IMR-90 (cell line): ENCODE data around the gene CALHM1. TPM values are rescaled to one million over a fixed set of nuclear protein-coding genes. Genes with fewer than 3 reads are reported as not detected.

Source experiments
- ATAC-seq: fragments of 200-7000 bp; cut with Tn5 transposase; 2 replicates; pipeline ENCODE4 v1.9.1; 2020; ENCODE audit warnings: low read depth, mild to moderate bottlenecking, moderate library complexity
- BruUV-seq: library from RNA; stranded (reverse); fragments of 400-500 nt; replicated peaks from 2 replicates; lab custom pipeline; 2021; lab: Mats Ljungman, UMichigan
- CTCF ChIA-PET: fragments of 300-600 bp; formaldehyde crosslinking; extraction: SDS; loops from one replicate; lab custom pipeline; 2021; ENCODE audit warnings: antibody characterized with exemption; lab: Yijun Ruan, JAX
- POLR2A ChIA-PET: fragments of 300-600 bp; sonication (Branson Sonifier 250); formaldehyde crosslinking; loops from one replicate; lab custom pipeline; 2022; ENCODE audit warnings: antibody characterized with exemption; ENCODE audit not compliant: unreplicated experiment; lab: Charles Lee
- DNase-seq: peaks from one replicate; pipeline ENCODE4 v3.0.0; 2013
- H2AFZ ChIP-seq: replicated peaks from 2 replicates; pipeline ENCODE3; 2013; ENCODE audit warnings: low read length, mild to moderate bottlenecking; ENCODE audit not compliant: poor library complexity
- H2AK5ac ChIP-seq: 2 replicates; pipeline ENCODE4 v1.6.1; 2013; ENCODE audit warnings: low read depth, low read length, inconsistent platforms
- H2AK9ac ChIP-seq: replicated peaks from 2 replicates; pipeline ENCODE3; 2013; ENCODE audit warnings: mild to moderate bottlenecking, low read depth, low read length, moderate library complexity; ENCODE audit not compliant: poor library complexity
- H2BK120ac ChIP-seq: 2 replicates; pipeline ENCODE4 v1.6.1; 2013; ENCODE audit warnings: low read depth, low read length, inconsistent platforms
- H2BK15ac ChIP-seq: 3 replicates; pipeline ENCODE4 v1.6.1; 2013; ENCODE audit warnings: low read depth, low read length, inconsistent platforms
- H2BK20ac ChIP-seq: 2 replicates; pipeline ENCODE4 v1.6.1; 2013; ENCODE audit warnings: low read depth, mild to moderate bottlenecking, inconsistent platforms, low read length, moderate library complexity
- H2BK5ac ChIP-seq: 2 replicates; pipeline ENCODE4 v1.6.1; 2013; ENCODE audit warnings: mild to moderate bottlenecking, low read depth, low read length, inconsistent platforms; ENCODE audit not compliant: poor library complexity, severe bottlenecking
- H3K14ac ChIP-seq: replicated peaks from 2 replicates; pipeline ENCODE4 v1.6.1; 2013; ENCODE audit warnings: low read depth, low read length, inconsistent platforms
- H3K18ac ChIP-seq: 2 replicates; pipeline ENCODE4 v1.6.1; 2013; ENCODE audit warnings: low read depth, low read length, control low read depth
- H3K23ac ChIP-seq: 2 replicates; pipeline ENCODE4 v1.6.1; 2013; ENCODE audit warnings: low read depth, low read length, inconsistent platforms
- H3K27ac ChIP-seq: 2 replicates; pipeline ENCODE4 v1.5.1; 2013; ENCODE audit warnings: mild to moderate bottlenecking, control low read depth, low read length; ENCODE audit not compliant: insufficient read depth
- H3K27me3 ChIP-seq: 2 replicates; pipeline ENCODE4 v1.6.1; 2013; ENCODE audit warnings: low read length; ENCODE audit not compliant: control insufficient read depth, insufficient read depth
- H3K36me3 ChIP-seq: 2 replicates; pipeline ENCODE4 v1.6.1; 2013; ENCODE audit warnings: low read length, mixed read lengths; ENCODE audit not compliant: control insufficient read depth, insufficient read depth
- H3K4ac ChIP-seq: 2 replicates; pipeline ENCODE4 v1.6.1; 2013; ENCODE audit warnings: low read depth, low read length, inconsistent platforms
- H3K4me1 ChIP-seq: 2 replicates; pipeline ENCODE4 v1.6.1; 2013; ENCODE audit warnings: low read length, mixed read lengths; ENCODE audit not compliant: control insufficient read depth, insufficient read depth
- H3K4me2 ChIP-seq: 2 replicates; pipeline ENCODE4 v1.6.1; 2013; ENCODE audit warnings: low read depth, mild to moderate bottlenecking, control low read depth, low read length, moderate library complexity
- H3K4me3 ChIP-seq: 2 replicates; pipeline ENCODE4 v1.5.1; 2013; ENCODE audit warnings: low read depth, mild to moderate bottlenecking, control low read depth, low read length, moderate library complexity; ENCODE audit not compliant: insufficient read depth
- H3K56ac ChIP-seq: 2 replicates; pipeline ENCODE4 v1.6.1; 2013; ENCODE audit warnings: low read length, inconsistent platforms; ENCODE audit not compliant: insufficient read depth; ENCODE audit errors: extremely low read depth
- H3K79me1 ChIP-seq, 2 experiments: 2 replicates each; pipeline ENCODE4 v1.6.1; 2013; ENCODE audit warnings: low read length in 2 of 2, inconsistent platforms in 1 of 2, low read depth in 1 of 2
- H3K9ac ChIP-seq: 2 replicates; pipeline ENCODE4 v1.6.1; 2013; ENCODE audit warnings: low read depth, low read length, control low read depth
- H3K9me1 ChIP-seq: 2 replicates; pipeline ENCODE4 v1.6.1; 2013; ENCODE audit warnings: low read length, inconsistent platforms; ENCODE audit not compliant: insufficient read depth
- H3K9me3 ChIP-seq: 2 replicates; pipeline ENCODE4 v1.6.1; 2013; ENCODE audit warnings: low read length; ENCODE audit not compliant: control insufficient read depth, insufficient read depth
- H4K20me1 ChIP-seq: 2 replicates; pipeline ENCODE4 v1.6.1; 2013; ENCODE audit warnings: low read length, inconsistent platforms; ENCODE audit not compliant: insufficient read depth
- H4K5ac ChIP-seq: 2 replicates; pipeline ENCODE4 v1.6.1; 2013; ENCODE audit warnings: mild to moderate bottlenecking, low read depth, low read length, control low read depth
- H4K8ac ChIP-seq, 2 experiments: 2 replicates each; pipeline ENCODE4 v1.6.1; 2013; ENCODE audit warnings: low read depth in 2 of 2, low read length in 2 of 2, control low read depth in 1 of 2, inconsistent platforms in 1 of 2
- H4K91ac ChIP-seq: 2 replicates; pipeline ENCODE4 v1.6.1; 2013; ENCODE audit warnings: low read depth, low read length, inconsistent platforms; ENCODE audit not compliant: insufficient read depth
- BHLHE40 ChIP-seq: fragments of 150-350 bp; IDR thresholded peaks from 2 replicates; pipeline ENCODE4 v1.6.1; 2016; ENCODE audit warnings: mild to moderate bottlenecking, low read depth, low read length
- CEBPB ChIP-seq: IDR thresholded peaks from 2 replicates; pipeline ENCODE4 v1.6.1; 2012; ENCODE audit warnings: low read depth, low read length, improper control_type of control experiment
- CHD1 ChIP-seq: IDR thresholded peaks from 2 replicates; pipeline ENCODE4 v1.6.1; 2012; ENCODE audit warnings: low read depth, low read length, improper control_type of control experiment
- ELK1 ChIP-seq: fragments of 150-350 bp; IDR thresholded peaks from 2 replicates; pipeline ENCODE4 v1.6.1; 2016; ENCODE audit warnings: low read depth, mild to moderate bottlenecking, low read length, moderate library complexity, borderline replicate concordance
- FOS ChIP-seq: fragments of 150-350 bp; IDR thresholded peaks from 2 replicates; pipeline ENCODE4 v1.6.1; 2016; ENCODE audit warnings: low read depth, low read length
- MAFK ChIP-seq: IDR thresholded peaks from 2 replicates; pipeline ENCODE4 v1.6.1; 2012; ENCODE audit warnings: low read depth, low read length, improper control_type of control experiment
- MAZ ChIP-seq: IDR thresholded peaks from 2 replicates; pipeline ENCODE4 v1.6.1; 2012; ENCODE audit warnings: low read depth, mild to moderate bottlenecking, low read length, improper control_type of control experiment, moderate library complexity, borderline replicate concordance
- MXI1 ChIP-seq: IDR thresholded peaks from 2 replicates; pipeline ENCODE4 v1.6.1; 2012; ENCODE audit warnings: low read depth, mild to moderate bottlenecking, low read length, moderate library complexity, borderline replicate concordance
- NFE2L2 ChIP-seq: fragments of 150-350 bp; IDR thresholded peaks from 2 replicates; pipeline ENCODE4 v1.6.1; 2016; ENCODE audit warnings: low read depth, mild to moderate bottlenecking, low read length
- POLR2A ChIP-seq: IDR thresholded peaks from 2 replicates; pipeline ENCODE4 v1.6.1; 2012; ENCODE audit warnings: mild to moderate bottlenecking, low read depth, low read length
- RAD21 ChIP-seq: IDR thresholded peaks from 2 replicates; pipeline ENCODE4 v1.6.1; 2012; ENCODE audit warnings: low read length, improper control_type of control experiment
- RCOR1 ChIP-seq: IDR thresholded peaks from 2 replicates; pipeline ENCODE4 v1.6.1; 2012; ENCODE audit warnings: mild to moderate bottlenecking, low read length, improper control_type of control experiment; ENCODE audit not compliant: insufficient replicate concordance
- RFX5 ChIP-seq: IDR thresholded peaks from 2 replicates; pipeline ENCODE4 v1.8.0; 2012; ENCODE audit warnings: low read depth, mild to moderate bottlenecking, low read length, moderate library complexity
- SMC3 ChIP-seq: fragments of 150-350 bp; IDR thresholded peaks from 2 replicates; pipeline ENCODE4 v1.6.1; 2016; ENCODE audit warnings: low read depth, mild to moderate bottlenecking, antibody characterized with exemption, low read length, moderate library complexity
- WGBS, 2 experiments: methylation state at CpG; one replicate each; pipeline versions ENCODE4 v1.1.5 to v1.1.7; 2013; ENCODE audit warnings: missing lambda C conversion rate in 2 of 2; ENCODE audit not compliant: insufficient read length in 1 of 2; ENCODE audit errors: extremely low coverage in 2 of 2; 5-methylcytosine and 5-hydroxymethylcytosine counted together
- dilution Hi-C: fragments of 300-500 bp; cut with HindIII; formaldehyde crosslinking; loops from one replicate; pipeline ENCODE4 v1.14.3; 2018; ENCODE audit warnings: low sequenced_read_pairs; ENCODE audit not compliant: unreplicated experiment
- in situ Hi-C: fragments of 300-500 bp; cut with MboI; formaldehyde crosslinking; loops from 3 replicates; pipeline ENCODE4 v1.14.3; 2019; ENCODE audit warnings: low sequenced_read_pairs, inconsistent platforms, mixed read lengths
- intact Hi-C: fragments of 100-400 bp; cut with micrococcal nuclease; formaldehyde crosslinking; loops from 2 replicates; pipeline ENCODE4 v1.10.0; 2022
- polyA plus RNA-seq, 3 experiments: library from polyadenylated mRNA; depleted of rRNA; stranded (reverse); fragments of >200 nt; gene quantifications; 2 replicates each; pipeline ENCODE4 v1.2.3, GENCODE V29; 2012; ENCODE audit warnings: low replicate concordance in 1 of 3
- total RNA-seq: library from RNA; depleted of rRNA; stranded (reverse); fragments of >200 nt; gene quantifications from 2 replicates; pipeline ENCODE4 v1.2.3, GENCODE V29; 2012
- TF ChIP-seq, protein P1 (sequence below): conservative IDR thresholded peaks from 2 replicates; pipeline ENCODE4 v1.5.1; 2012; ENCODE audit warnings: mild to moderate bottlenecking, low read depth, low read length, improper control_type of control experiment
- TF ChIP-seq, protein P2 (sequence below): fragments of 150-350 bp; IDR thresholded peaks from 2 replicates; pipeline ENCODE4 v1.6.1; 2017; ENCODE audit warnings: mild to moderate bottlenecking, antibody characterized with exemption, low read length, low read depth

The CALHM1 gene
- total and polyA plus RNA-seq, 2 of the 4 experiments (the other 2 are of a cell fraction), result not detected

DNA sequence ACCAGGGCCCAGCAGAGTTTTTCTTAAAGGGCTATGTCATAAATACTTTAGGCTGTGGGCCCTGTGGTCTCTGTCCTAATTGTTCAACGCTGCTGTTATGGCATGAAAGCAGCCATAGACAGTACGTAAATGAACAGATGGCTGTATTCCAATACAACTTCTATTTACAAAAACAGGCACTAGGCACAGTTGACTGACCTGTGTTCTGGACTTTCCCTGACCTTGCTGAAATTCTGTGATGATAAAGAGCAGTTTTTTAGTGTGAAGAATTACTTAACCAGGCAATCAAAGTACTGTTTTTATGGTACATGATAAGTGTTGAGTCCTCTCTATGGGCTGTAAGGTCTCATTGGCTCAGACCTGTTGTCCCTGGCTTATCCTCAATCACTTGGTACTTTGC lies 45.1 kb downstream of the CALHM1 start:
- Histone ChIP-seq H3K79me1 (peaks cover 5 to 9% of the 10 kb centered on the region in 2 experiments; a peak in 1 of 4 replicates), H3K27me3 (no peaks in the 10 kb centered on the region), H3K4me1 (no peaks in the 10 kb centered on the region), H4K20me1 (no peaks in the 10 kb centered on the region), H2AK9ac (no peak overlapping the region), H2BK120ac (no peak overlapping the region), H3K4me3 (no peak overlapping the region), H4K8ac (no peak overlapping the region), H2AK5ac (no peak overlapping the region), H3K14ac (no peak overlapping the region), H3K56ac (no peak overlapping the region), H3K9me1 (no peaks in the 10 kb centered on the region), H3K4ac (no peak overlapping the region), H3K9me3 (no peaks in the 10 kb centered on the region), H3K18ac (no peak overlapping the region), H3K27ac (no peak overlapping the region), H3K36me3 (peaks cover 58% of the 10 kb centered on the region), H2BK20ac (no peak overlapping the region), H2BK5ac (no peak overlapping the region), H4K91ac (no peak overlapping the region), H4K5ac (no peak overlapping the region), H3K4me2 (no peak overlapping the region), H3K9ac (no peak overlapping the region), H2AFZ (no peak overlapping the region), H2BK15ac (no peak overlapping the region), H3K23ac (no peak overlapping the region)
- dilution Hi-C loops (no loop called here), in situ Hi-C loops (no loop called here), intact Hi-C loops (no loop called here)
- no peak for DNase-seq
- CTCF ChIA-PET, result no interaction called here
- POLR2A ChIA-PET, result no interaction called here
- no TSS peak for BruUV-seq
- WGBS, 2 experiments, result no CpG with 5 or more reads among the region's 2 CpGs
- no peak for ATAC-seq
- TF ChIP-seq MXI1, result no peak
- TF ChIP-seq CHD1, result no peak
- no peak for TF ChIP-seq BHLHE40
- no peak for TF ChIP-seq RAD21
- no peak for TF ChIP-seq RFX5
- TF ChIP-seq CEBPB, result no peak
- no peak for TF ChIP-seq ELK1
- TF ChIP-seq RCOR1, result no peak
- TF ChIP-seq SMC3, result no peak
- TF ChIP-seq, protein P1, sequence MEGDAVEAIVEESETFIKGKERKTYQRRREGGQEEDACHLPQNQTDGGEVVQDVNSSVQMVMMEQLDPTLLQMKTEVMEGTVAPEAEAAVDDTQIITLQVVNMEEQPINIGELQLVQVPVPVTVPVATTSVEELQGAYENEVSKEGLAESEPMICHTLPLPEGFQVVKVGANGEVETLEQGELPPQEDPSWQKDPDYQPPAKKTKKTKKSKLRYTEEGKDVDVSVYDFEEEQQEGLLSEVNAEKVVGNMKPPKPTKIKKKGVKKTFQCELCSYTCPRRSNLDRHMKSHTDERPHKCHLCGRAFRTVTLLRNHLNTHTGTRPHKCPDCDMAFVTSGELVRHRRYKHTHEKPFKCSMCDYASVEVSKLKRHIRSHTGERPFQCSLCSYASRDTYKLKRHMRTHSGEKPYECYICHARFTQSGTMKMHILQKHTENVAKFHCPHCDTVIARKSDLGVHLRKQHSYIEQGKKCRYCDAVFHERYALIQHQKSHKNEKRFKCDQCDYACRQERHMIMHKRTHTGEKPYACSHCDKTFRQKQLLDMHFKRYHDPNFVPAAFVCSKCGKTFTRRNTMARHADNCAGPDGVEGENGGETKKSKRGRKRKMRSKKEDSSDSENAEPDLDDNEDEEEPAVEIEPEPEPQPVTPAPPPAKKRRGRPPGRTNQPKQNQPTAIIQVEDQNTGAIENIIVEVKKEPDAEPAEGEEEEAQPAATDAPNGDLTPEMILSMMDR, result no peak
- no peak for TF ChIP-seq FOS
- no peak for TF ChIP-seq NFE2L2
- TF ChIP-seq, protein P2, sequence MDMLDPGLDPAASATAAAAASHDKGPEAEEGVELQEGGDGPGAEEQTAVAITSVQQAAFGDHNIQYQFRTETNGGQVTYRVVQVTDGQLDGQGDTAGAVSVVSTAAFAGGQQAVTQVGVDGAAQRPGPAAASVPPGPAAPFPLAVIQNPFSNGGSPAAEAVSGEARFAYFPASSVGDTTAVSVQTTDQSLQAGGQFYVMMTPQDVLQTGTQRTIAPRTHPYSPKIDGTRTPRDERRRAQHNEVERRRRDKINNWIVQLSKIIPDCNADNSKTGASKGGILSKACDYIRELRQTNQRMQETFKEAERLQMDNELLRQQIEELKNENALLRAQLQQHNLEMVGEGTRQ, result no peak
- TF ChIP-seq MAZ, result no peak
- no peak for TF ChIP-seq MAFK
- TF ChIP-seq POLR2A, result no peak
